Measurements from ENCODE around the gene DMD. TPM values are rescaled to one million over a fixed set of nuclear protein-coding genes. Genes with fewer than 3 reads are reported as not detected.

Gene DMD
- total RNA-seq, 3 donors from 2014 or later (not counting 1 experiment from before 2014, with no cell fraction given), result not detected

- H3K9me3 Mint-ChIP-seq, result peaks cover 0 to 3% of the 10 kb centered on the region in 2 donors
- no peak overlapping the region for H3K27ac ChIP-seq (ENCODE audit: low read length)
- no peak overlapping the region for H3K4me3 Mint-ChIP-seq
- H3K27me3 Mint-ChIP-seq (ENCODE audit: low read depth in 2 of 2), result no peaks in the 10 kb centered on the region
- ATAC-seq (no peak), DNase-seq (no peak)
- H3K36me3 ChIP-seq (ENCODE audit: control insufficient read depth, insufficient read depth, low read length), result no peaks in the 10 kb centered on the region
- intact Hi-C loops (cut with micrococcal nuclease), result no loop called here
- H3K4me1 ChIP-seq (ENCODE audit: control insufficient read depth, insufficient read depth, low read length), result no peaks in the 10 kb centered on the region
- no peaks in the 10 kb centered on the region for H3K9me3 ChIP-seq (ENCODE audit: control insufficient read depth, insufficient read depth, low read length)
- H3K4me1 Mint-ChIP-seq, result no peaks in the 10 kb centered on the region
- no peak for TF ChIP-seq CTCF (IDR thresholded peaks at IDR 0.05)
- H3K4me3 ChIP-seq (ENCODE audit: low read length), result no peak overlapping the region
- no peaks in the 10 kb centered on the region for H3K27me3 ChIP-seq (ENCODE audit: control insufficient read depth, insufficient read depth, low read length)
- no peak overlapping the region for H3K27ac Mint-ChIP-seq
- whole genome bisulfite sequencing (ENCODE audit: insufficient coverage), result no CpG with 5 or more reads among the region's 1 CpG
- no peaks in the 10 kb centered on the region for H3K36me3 Mint-ChIP-seq
Measured at GRCh38 chrX:31153475-31154047, 2057.8 kb downstream of the DMD start.

- Histone ChIP-seq H3K27ac (ENCODE audit: low read length) (no peak overlapping the region), H3K9me3 (ENCODE audit: control insufficient read depth, insufficient read depth, low read length) (no peaks in the 10 kb centered on the region), H3K27me3 (ENCODE audit: control insufficient read depth, insufficient read depth, low read length) (no peaks in the 10 kb centered on the region), H3K4me3 (ENCODE audit: low read length) (no peak overlapping the region), H3K4me1 (ENCODE audit: control insufficient read depth, insufficient read depth, low read length) (no peaks in the 10 kb centered on the region), H3K36me3 (ENCODE audit: control insufficient read depth, insufficient read depth, low read length) (no peaks in the 10 kb centered on the region)
- H3K4me3 Mint-ChIP-seq, result no peak overlapping the region
- DNase-seq (no peak), ATAC-seq (no peak)
- no peaks in the 10 kb centered on the region for H3K36me3 Mint-ChIP-seq
- intact Hi-C loops (cut with micrococcal nuclease), result no loop called here
- H3K9me3 Mint-ChIP-seq, result no peaks in the 10 kb centered on the region
- TF ChIP-seq CTCF (IDR thresholded peaks at IDR 0.05), result no peak
- no peaks in the 10 kb centered on the region for H3K27me3 Mint-ChIP-seq (ENCODE audit: low read depth in 2 of 2)
- H3K4me1 Mint-ChIP-seq, result no peaks in the 10 kb centered on the region
- H3K27ac Mint-ChIP-seq, result no peak overlapping the region
- 86% methylated on average over 6 of the region's 6 CpGs for WGBS (ENCODE audit: insufficient coverage)
Measured at GRCh38 chrX:31147175-31147574, 2064.2 kb downstream of the DMD start.

- no peaks in the 10 kb centered on the region for H3K36me3 Mint-ChIP-seq
- Histone ChIP-seq H3K27me3 (ENCODE audit: control insufficient read depth, insufficient read depth, low read length) (no peaks in the 10 kb centered on the region), H3K4me3 (ENCODE audit: low read length) (no peak overlapping the region), H3K4me1 (ENCODE audit: control insufficient read depth, insufficient read depth, low read length) (no peaks in the 10 kb centered on the region), H3K9me3 (ENCODE audit: control insufficient read depth, insufficient read depth, low read length) (peaks cover 4% of the 10 kb centered on the region), H3K27ac (ENCODE audit: low read length) (no peak overlapping the region), H3K36me3 (ENCODE audit: control insufficient read depth, insufficient read depth, low read length) (no peaks in the 10 kb centered on the region)
- intact Hi-C loops (cut with micrococcal nuclease), result no loop called here
- no peak overlapping the region for H3K27ac Mint-ChIP-seq
- H3K4me3 Mint-ChIP-seq, result no peak overlapping the region
- WGBS (ENCODE audit: insufficient coverage), result 56% methylated on average over 2 of the region's 5 CpGs
- no peak for DNase-seq
- peaks cover 0 to 4% of the 10 kb centered on the region in 2 donors for H3K9me3 Mint-ChIP-seq
- peaks cover 0 to 2% of the 10 kb centered on the region in 2 donors for H3K27me3 Mint-ChIP-seq (ENCODE audit: low read depth in 2 of 2)
- no peaks in the 10 kb centered on the region for H3K4me1 Mint-ChIP-seq
- ATAC-seq, result no peak
- TF ChIP-seq CTCF (IDR thresholded peaks at IDR 0.05), result no peak
Measured at GRCh38 chrX:31139961-31140360, 2071.4 kb downstream of the DMD start.

GRCh38 chrX:31138124-31138523, 2073.2 kb downstream of the DMD start:
- H3K27ac Mint-ChIP-seq, result no peak overlapping the region
- intact Hi-C loops (cut with micrococcal nuclease), result no loop called here

More at GRCh38 chrX:31138124-31138523, 2073.2 kb downstream of the DMD start:
- no peaks in the 10 kb centered on the region for H3K36me3 Mint-ChIP-seq
- 87% methylated on average over 1 of the region's 2 CpGs for WGBS (ENCODE audit: insufficient coverage)
- peaks cover 0 to 4% of the 10 kb centered on the region in 2 donors for H3K9me3 Mint-ChIP-seq
- no peak for DNase-seq
- H3K27me3 ChIP-seq (ENCODE audit: control insufficient read depth, insufficient read depth, low read length), result no peaks in the 10 kb centered on the region
- no peaks in the 10 kb centered on the region for H3K4me1 Mint-ChIP-seq
- H3K4me3 ChIP-seq (ENCODE audit: low read length), result no peak overlapping the region
- peaks cover 4% of the 10 kb centered on the region for H3K9me3 ChIP-seq (ENCODE audit: control insufficient read depth, insufficient read depth, low read length)
- no peaks in the 10 kb centered on the region for H3K4me1 ChIP-seq (ENCODE audit: control insufficient read depth, insufficient read depth, low read length)
- peaks cover 0 to 2% of the 10 kb centered on the region in 2 donors for H3K27me3 Mint-ChIP-seq (ENCODE audit: low read depth in 2 of 2)
- H3K4me3 Mint-ChIP-seq, result no peak overlapping the region
- ATAC-seq, result no peak
- no peak overlapping the region for H3K27ac ChIP-seq (ENCODE audit: low read length)
- H3K36me3 ChIP-seq (ENCODE audit: control insufficient read depth, insufficient read depth, low read length), result no peaks in the 10 kb centered on the region
- TF ChIP-seq CTCF (IDR thresholded peaks at IDR 0.05), result no peak

Data from natural killer cell (primary cell).